Mesodermal cell (in vitro differentiated cells): ENCODE measurements around the gene FOXK2.

ENCODE experiments used
- H3K27ac ChIP-seq: 2 replicates; pipeline ENCODE4 v1.7.0; 2013; ENCODE audit warnings: mild to moderate bottlenecking, low read depth, low read length, moderate library complexity; ENCODE audit not compliant: severe bottlenecking
- H3K36me3 ChIP-seq: 2 replicates; pipeline ENCODE4 v1.7.1; 2013; ENCODE audit warnings: mild to moderate bottlenecking, low read length, moderate library complexity; ENCODE audit not compliant: control insufficient read depth, insufficient read depth
- H3K4me1 ChIP-seq: one replicate; pipeline ENCODE4 v1.7.1; 2013; ENCODE audit warnings: mild to moderate bottlenecking, low read length; ENCODE audit not compliant: insufficient read depth, control insufficient read depth, poor library complexity, severe bottlenecking
- H3K4me3 ChIP-seq: 2 replicates; pipeline ENCODE4 v1.7.0; 2013; ENCODE audit warnings: low read length, control low read depth, mild to moderate bottlenecking; ENCODE audit not compliant: insufficient read depth, poor library complexity, severe bottlenecking; ENCODE audit errors: extremely low read depth
- H3K9me3 ChIP-seq: 2 replicates; pipeline ENCODE4 v1.7.1; 2013; ENCODE audit warnings: mild to moderate bottlenecking, low read length, moderate library complexity; ENCODE audit not compliant: control insufficient read depth
- WGBS, 2 experiments: methylation state at CpG; one replicate each; pipeline ENCODE4 v1.1.5; 2013; ENCODE audit warnings: missing lambda C conversion rate in 2 of 2; ENCODE audit not compliant: insufficient coverage in 2 of 2; 5-methylcytosine and 5-hydroxymethylcytosine counted together

FOXK2 gene

DNA sequence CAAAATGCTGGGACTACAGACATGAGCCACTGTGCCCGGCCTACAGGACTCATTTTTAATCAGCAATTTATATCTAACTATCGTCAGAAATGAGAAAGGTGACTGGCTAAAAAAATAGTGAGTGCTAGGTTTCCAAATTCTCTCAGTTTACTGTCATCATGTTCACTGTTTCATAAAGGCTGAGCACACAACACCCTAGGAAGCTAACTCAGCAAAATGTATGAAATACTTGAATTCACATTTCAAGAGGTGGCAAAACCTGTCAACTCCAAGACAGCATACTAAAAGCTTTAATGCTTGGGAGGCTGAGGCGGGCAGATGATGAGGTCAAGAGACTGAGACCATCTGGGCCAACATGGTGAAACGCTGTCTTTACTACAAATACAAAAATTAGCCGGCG, 112.0 kb downstream of the FOXK2 start:
- Histone ChIP-seq H3K9me3 (no peaks in the 10 kb centered on the region), H3K4me3 (no peak overlapping the region), H3K27ac (no peak overlapping the region), H3K4me1 (no peaks in the 10 kb centered on the region), H3K36me3 (peaks cover 87% of the 10 kb centered on the region)
- WGBS, 2 experiments: 84 to 94% methylated on average over 3 to 5 of the region's 6 CpGs

DNA sequence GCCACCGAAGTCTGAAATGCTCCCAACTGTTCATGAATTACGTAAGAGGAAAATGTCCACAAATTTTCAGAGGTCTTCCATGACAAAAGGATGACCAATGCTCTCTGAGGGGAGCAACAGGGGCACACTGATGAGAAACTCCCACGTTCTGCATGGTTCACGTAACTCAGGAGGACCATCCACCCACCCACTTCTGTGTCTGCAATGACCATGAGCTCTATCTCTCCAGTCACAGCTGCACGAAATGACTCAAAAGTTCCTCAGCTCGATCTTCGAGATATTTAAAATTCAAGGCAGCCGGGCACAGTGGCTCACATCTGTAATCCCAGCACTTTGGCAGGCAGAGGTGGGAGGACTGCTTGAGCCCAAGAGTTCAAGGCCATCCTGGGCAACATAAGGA, 112.9 kb downstream of the FOXK2 start:
- 92 to 98% methylated on average over 8 of the region's 8 CpGs for WGBS, 2 experiments
- H3K36me3 ChIP-seq: peaks cover 87% of the 10 kb centered on the region
- H3K27ac ChIP-seq: no peak overlapping the region
- no peaks in the 10 kb centered on the region for H3K4me1 ChIP-seq
- H3K4me3 ChIP-seq: no peak overlapping the region
- peaks cover 5% of the 10 kb centered on the region for H3K9me3 ChIP-seq

DNA sequence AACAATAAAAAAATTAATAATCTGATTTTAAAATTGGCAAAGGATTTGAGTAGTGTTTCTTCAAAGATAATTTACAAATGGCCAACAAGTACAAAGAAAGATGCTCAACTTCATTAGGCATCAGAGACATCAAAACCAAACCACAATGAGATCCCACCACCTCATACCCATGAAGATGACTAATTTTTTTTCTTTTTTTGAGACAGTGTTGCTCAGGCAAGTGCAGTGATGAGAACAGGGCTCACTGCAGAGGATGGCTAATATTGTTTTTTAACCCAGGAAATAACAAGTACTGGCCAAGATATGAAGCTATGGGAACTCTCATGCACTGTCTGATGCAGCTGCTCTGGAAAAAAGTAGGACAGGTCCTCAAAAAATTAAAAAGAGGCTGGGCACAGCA, 113.8 kb downstream of the FOXK2 start:
- H3K36me3 ChIP-seq: peaks cover 83% of the 10 kb centered on the region
- H3K4me3 ChIP-seq: no peak overlapping the region
- no peak overlapping the region for H3K27ac ChIP-seq
- H3K4me1 ChIP-seq: no peaks in the 10 kb centered on the region
- peaks cover 9% of the 10 kb centered on the region for H3K9me3 ChIP-seq

DNA sequence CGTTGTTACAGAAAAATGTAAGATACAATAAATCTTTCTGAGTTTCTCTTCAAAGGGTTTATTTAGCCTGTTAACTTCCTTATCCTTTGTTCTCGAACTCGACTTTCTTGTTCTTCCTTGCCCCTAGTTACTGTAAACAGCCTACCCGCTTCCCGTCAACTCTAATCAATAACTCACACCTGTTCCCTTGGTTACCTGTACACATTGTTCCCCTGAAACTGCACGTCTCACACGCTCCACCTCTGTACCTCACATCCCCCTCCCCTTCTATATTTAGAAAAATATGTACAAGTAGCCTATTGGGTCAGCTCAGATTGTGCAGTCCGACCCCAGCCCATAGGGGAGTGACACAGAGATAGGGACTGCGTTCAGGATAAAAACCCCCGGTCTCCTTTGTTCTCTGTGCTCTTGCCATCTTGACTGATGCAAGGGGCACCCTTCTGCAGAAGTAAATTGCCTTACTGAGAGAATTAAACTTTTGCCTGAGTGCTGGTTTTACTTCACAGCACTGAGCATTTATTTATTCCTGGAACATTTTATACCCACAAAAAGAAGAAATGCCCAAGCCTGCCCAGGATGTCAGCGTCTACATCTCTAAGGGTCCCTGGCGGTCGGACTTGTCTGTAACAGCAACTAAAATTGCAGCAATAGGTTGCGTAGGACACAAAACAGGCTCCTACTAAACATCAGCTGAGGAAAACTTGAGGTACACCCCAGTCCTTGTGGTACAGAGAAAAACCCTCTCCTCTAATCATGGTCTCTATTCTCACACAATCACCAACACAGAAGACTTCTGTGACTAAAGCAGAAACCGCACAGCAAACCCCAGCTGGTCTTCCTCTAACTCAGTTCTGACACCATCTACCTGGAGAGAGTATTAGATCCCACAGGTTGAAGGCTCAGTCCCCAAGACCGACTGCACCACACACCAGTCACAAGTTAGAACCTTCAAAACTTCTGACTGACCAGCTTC, 117.4 kb downstream of the FOXK2 start:
- H3K27ac ChIP-seq: no peak overlapping the region
- H3K9me3 ChIP-seq: peaks cover 9% of the 10 kb centered on the region
- 99% methylated on average over 11 to 13 of the region's 16 CpGs for WGBS, 2 experiments
- H3K36me3 ChIP-seq: peaks cover 83% of the 10 kb centered on the region
- H3K4me1 ChIP-seq: no peaks in the 10 kb centered on the region
- H3K4me3 ChIP-seq: no peak overlapping the region

DNA sequence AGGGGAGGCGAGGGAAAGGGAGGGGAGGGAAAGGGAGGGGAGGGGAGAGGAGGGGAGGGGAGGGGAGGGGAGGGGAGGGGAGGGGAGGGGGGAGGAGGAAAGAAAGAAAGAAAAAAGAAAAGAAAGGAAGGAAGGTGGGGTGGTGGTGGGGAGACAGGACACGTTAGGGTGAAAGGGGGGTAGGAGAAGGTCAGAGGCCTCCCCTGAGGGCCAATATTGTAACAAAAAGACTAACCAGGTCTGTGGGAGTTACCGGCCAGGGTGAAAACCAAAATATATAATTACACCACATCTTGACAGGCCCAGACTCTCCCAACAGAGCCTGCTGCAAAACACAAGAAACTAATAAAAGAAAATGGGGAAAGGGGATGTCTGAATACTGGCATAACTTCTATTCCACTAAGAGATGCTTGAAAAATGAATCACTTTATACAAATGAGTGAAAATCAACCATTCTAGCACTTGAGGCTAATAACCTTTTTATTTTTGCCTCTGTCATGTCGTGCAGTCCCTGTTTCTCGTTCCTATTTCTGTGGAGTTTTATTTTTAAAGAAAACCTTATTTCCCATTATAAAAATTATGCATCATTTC, 118.7 kb downstream of the FOXK2 start:
- 100% methylated on average over 1 of the region's 5 CpGs; no CpG with 5 or more reads in 1 of the 2 experiments for WGBS, 2 experiments
- Histone ChIP-seq H3K27ac (no peak overlapping the region), H3K4me1 (no peaks in the 10 kb centered on the region), H3K36me3 (peaks cover 83% of the 10 kb centered on the region), H3K4me3 (no peak overlapping the region), H3K9me3 (peaks cover 9% of the 10 kb centered on the region)

DNA sequence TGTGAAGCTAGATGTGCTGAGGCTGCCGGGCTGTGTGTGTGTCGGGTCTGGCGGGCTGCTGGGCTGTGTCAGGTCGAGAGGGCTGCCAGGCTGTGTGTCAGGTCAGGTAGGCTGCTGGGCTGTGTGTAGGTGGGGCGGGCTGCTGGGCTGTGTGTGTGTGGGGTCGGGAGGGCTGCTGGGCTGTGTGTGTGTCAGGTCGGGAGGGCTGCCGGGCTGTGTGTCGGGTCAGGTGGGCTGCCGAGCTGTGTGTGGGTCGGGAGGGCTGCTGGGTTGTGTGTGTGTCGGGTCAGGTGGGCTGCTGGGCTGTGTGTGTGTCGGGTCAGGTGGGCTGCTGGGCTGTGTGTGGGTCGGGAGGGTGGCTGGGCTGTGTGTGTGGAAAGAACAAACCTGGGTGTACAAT, 120.1 kb downstream of the FOXK2 start:
- WGBS, 2 experiments: 97 to 100% methylated on average over 5 to 9 of the region's 14 CpGs
- Histone ChIP-seq H3K36me3 (peaks cover 86% of the 10 kb centered on the region), H3K4me3 (no peak overlapping the region)

DNA sequence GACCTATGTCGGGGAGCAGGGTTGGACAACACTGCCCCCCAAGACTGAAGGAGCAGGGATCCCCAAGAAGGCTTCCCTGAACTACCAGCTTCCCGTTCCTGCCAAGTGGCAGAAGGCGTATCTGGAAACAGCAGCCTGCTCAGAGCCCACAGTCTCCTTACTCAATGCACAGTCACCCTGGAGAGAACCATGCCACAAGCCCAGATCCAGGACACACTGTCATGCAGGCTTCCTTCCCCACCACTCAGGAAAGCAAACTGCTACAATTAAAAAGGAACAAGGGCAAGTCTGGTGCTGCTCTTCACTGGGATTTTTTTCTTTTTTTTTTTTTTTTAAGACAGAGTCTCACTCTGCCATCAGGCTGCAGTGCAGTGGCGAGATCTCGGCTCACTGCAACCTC, 120.5 kb downstream of the FOXK2 start:
- no peak overlapping the region for H3K27ac ChIP-seq
- H3K36me3 ChIP-seq: peaks cover 88% of the 10 kb centered on the region
- no peaks in the 10 kb centered on the region for H3K4me1 ChIP-seq
- peaks cover 9% of the 10 kb centered on the region for H3K9me3 ChIP-seq
- no peak overlapping the region for H3K4me3 ChIP-seq
- WGBS, 2 experiments: 96% methylated on average over 4 of the region's 5 CpGs

More for the DNA sequence above, 120.1 kb downstream of the FOXK2 start:
- Histone ChIP-seq H3K27ac (no peak overlapping the region), H3K4me1 (no peaks in the 10 kb centered on the region), H3K9me3 (peaks cover 9% of the 10 kb centered on the region)

DNA sequence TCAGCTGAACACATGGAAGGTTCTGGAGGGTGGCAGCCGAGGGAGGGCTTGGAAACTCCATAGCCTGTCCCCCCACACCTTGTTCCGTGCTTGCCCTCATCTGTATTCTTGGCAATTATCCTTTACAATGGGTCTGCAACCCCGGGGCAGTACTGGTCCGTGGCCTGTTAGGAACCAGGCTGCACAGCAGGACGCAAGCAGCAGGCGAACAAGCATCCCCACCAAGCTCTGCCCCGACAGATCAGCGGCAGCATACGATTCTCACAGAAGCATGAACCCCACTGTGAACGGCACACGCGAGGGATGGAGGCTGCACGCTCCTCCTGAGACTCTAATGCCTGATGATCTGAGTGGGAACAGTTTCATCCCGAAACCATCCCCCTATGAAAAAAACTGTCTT, 122.5 kb downstream of the FOXK2 start:
- H3K4me3 ChIP-seq: no peak overlapping the region
- WGBS, 2 experiments: 94% methylated on average over 11 to 14 of the region's 14 CpGs
- peaks cover 72% of the 10 kb centered on the region for H3K36me3 ChIP-seq
- no peak overlapping the region for H3K27ac ChIP-seq
- H3K9me3 ChIP-seq: peaks cover 8% of the 10 kb centered on the region
- peaks cover 3% of the 10 kb centered on the region for H3K4me1 ChIP-seq

DNA sequence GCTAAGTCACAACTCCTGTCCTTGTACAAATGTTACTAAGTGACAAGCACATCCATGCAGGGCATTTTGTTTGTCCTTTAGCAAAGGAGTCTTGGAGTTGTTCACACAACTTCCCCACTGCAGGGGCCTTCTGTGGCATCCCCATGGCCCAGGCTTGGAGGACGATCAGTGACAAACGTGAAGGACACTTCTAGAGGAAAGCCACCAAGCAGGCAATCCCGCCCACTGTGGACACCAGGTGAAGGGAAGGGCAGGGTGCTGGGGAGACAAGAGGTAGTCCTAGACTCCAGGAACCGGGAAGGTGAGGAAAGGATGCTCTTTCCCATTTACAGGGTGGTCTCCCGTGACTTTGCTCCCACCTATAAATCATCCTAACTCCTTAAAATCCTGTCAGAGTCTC, 124.6 kb downstream of the FOXK2 start:
- peaks cover 3% of the 10 kb centered on the region for H3K4me1 ChIP-seq
- no peak overlapping the region for H3K4me3 ChIP-seq
- peaks cover 56% of the 10 kb centered on the region for H3K36me3 ChIP-seq
- H3K9me3 ChIP-seq: no peaks in the 10 kb centered on the region
- 94 to 95% methylated on average over 5 of the region's 5 CpGs for WGBS, 2 experiments
- H3K27ac ChIP-seq: no peak overlapping the region

DNA sequence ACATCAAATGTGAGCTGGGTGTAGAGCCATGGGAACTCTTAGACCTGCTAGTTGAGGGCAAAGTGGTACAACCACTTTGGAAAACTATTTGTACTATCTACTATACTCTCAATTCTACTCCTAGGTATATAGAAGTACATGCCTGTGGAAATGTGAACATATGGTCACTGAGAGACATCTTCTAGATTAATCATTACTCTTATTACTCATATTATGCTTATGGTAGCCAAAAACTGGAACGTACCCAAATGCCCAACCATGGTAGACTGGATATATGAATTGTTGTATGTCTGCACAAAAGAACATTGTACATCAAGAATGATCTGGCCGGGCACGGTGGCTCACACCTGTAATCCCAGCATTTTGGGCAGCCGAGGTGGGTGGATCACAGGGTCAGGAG, 126.0 kb downstream of the FOXK2 start:
- 93 to 97% methylated on average over 3 to 4 of the region's 4 CpGs for WGBS, 2 experiments
- peaks cover 3% of the 10 kb centered on the region for H3K4me1 ChIP-seq

More for the DNA sequence above, 126.0 kb downstream of the FOXK2 start:
- Histone ChIP-seq H3K4me3 (no peak overlapping the region), H3K9me3 (no peaks in the 10 kb centered on the region), H3K36me3 (peaks cover 42% of the 10 kb centered on the region), H3K27ac (no peak overlapping the region)
